Body of pancreas (tissue), 4 donors: ENCODE measurements around the gene ALPG.

Source experiments
- POLR2A ChIP-seq, 3 donors: fragments of 450-650 bp; IDR thresholded peaks; one replicate each; pipeline ENCODE4 v1.6.1; 2016; ENCODE audit warnings: antibody characterized with exemption in 3 of 3, mild to moderate bottlenecking in 2 of 3
- TF ChIP-seq, protein P1 (sequence below), 7 experiments: fragments of 450-650 bp in 4 of 7; fragments of 200-600 bp in 3 of 7; sonication (generic) in 3 of 7; IDR thresholded peaks; one replicate each; pipeline ENCODE4 v1.5.1; 2016 to 2019; ENCODE audit warnings: antibody characterized with exemption in 7 of 7

DNA sequence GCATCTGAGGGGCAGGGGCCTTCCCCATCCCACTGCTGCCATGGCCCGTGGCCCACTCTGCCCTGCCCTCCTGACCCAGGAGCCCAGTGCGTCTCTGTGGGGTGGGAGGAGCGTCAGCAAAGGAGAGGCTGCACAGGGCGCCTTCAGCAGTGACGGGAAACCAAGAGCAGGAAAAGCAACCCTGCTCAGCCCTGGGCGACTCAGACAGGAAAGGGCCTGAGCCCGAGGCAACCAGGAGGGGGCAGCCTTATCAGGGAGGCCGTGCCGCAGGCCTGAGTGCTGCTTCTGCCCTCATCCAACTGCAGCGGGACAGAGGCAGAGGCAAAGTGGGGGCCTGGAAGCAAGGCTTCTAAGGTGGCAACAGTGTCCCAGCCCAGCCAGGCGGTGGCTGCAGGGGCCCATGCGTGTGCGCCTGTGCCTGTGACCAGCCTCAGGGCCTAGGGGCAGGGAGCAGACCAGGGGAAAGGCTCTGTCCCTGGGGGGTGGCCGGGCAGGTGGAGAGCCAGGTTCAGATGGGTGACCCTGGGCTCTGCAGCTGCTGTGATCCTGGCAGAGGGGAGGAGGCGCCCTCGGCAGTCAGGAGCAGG lies 26.0 kb downstream of the ALPG start:
- TF ChIP-seq, protein P1, sequence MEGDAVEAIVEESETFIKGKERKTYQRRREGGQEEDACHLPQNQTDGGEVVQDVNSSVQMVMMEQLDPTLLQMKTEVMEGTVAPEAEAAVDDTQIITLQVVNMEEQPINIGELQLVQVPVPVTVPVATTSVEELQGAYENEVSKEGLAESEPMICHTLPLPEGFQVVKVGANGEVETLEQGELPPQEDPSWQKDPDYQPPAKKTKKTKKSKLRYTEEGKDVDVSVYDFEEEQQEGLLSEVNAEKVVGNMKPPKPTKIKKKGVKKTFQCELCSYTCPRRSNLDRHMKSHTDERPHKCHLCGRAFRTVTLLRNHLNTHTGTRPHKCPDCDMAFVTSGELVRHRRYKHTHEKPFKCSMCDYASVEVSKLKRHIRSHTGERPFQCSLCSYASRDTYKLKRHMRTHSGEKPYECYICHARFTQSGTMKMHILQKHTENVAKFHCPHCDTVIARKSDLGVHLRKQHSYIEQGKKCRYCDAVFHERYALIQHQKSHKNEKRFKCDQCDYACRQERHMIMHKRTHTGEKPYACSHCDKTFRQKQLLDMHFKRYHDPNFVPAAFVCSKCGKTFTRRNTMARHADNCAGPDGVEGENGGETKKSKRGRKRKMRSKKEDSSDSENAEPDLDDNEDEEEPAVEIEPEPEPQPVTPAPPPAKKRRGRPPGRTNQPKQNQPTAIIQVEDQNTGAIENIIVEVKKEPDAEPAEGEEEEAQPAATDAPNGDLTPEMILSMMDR (IDR thresholded peaks at IDR 0.05) = no peak
- no peak for TF ChIP-seq POLR2A (IDR thresholded peaks at IDR 0.05)
